Measurements from ENCODE around the gene IPO13. TPM values are rescaled to one million over a fixed set of nuclear protein-coding genes. Genes with fewer than 3 reads are reported as not detected.

Gene IPO13
- total RNA-seq, 1 experiment from 2014 or later: 25.0 TPM

GRCh38 chr1:43958351-43959255, 11.9 kb downstream of the IPO13 start:
- DNase-seq: no peak
- no peak overlapping the region for H3K4me2 ChIP-seq
- no peak overlapping the region for H2AFZ ChIP-seq
- CTCF ChIA-PET: interaction anchor here (0.6 kb wide), 1 partner anchor 393 kb away, joined by 3 read pairs; no protein-coding TSS in a partner anchor
- H3K4me3 ChIP-seq: no peak overlapping the region
- TF ChIP-seq CTCF (conservative IDR thresholded peaks at IDR 0.05): no peak
- no peak for TF ChIP-seq EZH2 (IDR thresholded peaks at IDR 0.05; ENCODE audit: low read depth)
- no peaks in the 10 kb centered on the region for H3K4me1 ChIP-seq (replicated peaks; ENCODE audit: insufficient read depth)
- BruUV-seq (replicated peaks): no TSS peak
- no peaks in the 10 kb centered on the region for H3K79me2 ChIP-seq (ENCODE audit: low read depth)
- H3K27me3 ChIP-seq (ENCODE audit: insufficient read depth, low read depth): no peaks in the 10 kb centered on the region
- H4K20me1 ChIP-seq (ENCODE audit: insufficient read depth): no peaks in the 10 kb centered on the region
- POLR2A ChIA-PET (ENCODE audit: unreplicated experiment): interaction anchor here (0.7 kb wide), 1 partner anchor 15 kb away, joined by 4 read pairs; no protein-coding TSS in a partner anchor
- H3K9me3 ChIP-seq (ENCODE audit: insufficient read depth, low read depth): no peaks in the 10 kb centered on the region
- H3K36me3 ChIP-seq (ENCODE audit: low read depth): no peaks in the 10 kb centered on the region
- H3K9me2 ChIP-seq (ENCODE audit: insufficient read depth): no peaks in the 10 kb centered on the region
- intact Hi-C loops (cut with micrococcal nuclease; ENCODE audit: unreplicated experiment): no loop called here
- H3K27ac ChIP-seq: no peak overlapping the region
- H3F3A ChIP-seq (ENCODE audit: insufficient read depth, low read depth): no peaks in the 10 kb centered on the region

GRCh38 chr1:43960798-43961197, 14.0 kb downstream of the IPO13 start:
- Histone ChIP-seq H3F3A (ENCODE audit: insufficient read depth, low read depth) (no peaks in the 10 kb centered on the region), H3K4me3 (no peak overlapping the region), H3K27ac (no peak overlapping the region), H3K9me2 (ENCODE audit: insufficient read depth) (no peaks in the 10 kb centered on the region), H3K36me3 (ENCODE audit: low read depth) (no peaks in the 10 kb centered on the region), H3K27me3 (ENCODE audit: insufficient read depth, low read depth) (no peaks in the 10 kb centered on the region), H3K79me2 (ENCODE audit: low read depth) (no peaks in the 10 kb centered on the region), H3K4me2 (no peak overlapping the region), H2AFZ (no peak overlapping the region), H3K4me1 (replicated peaks; ENCODE audit: insufficient read depth) (no peaks in the 10 kb centered on the region), H4K20me1 (ENCODE audit: insufficient read depth) (no peaks in the 10 kb centered on the region), H3K9me3 (ENCODE audit: insufficient read depth, low read depth) (no peaks in the 10 kb centered on the region)
- TF ChIP-seq EZH2 (IDR thresholded peaks at IDR 0.05; ENCODE audit: low read depth) (no peak), CTCF (conservative IDR thresholded peaks at IDR 0.05) (no peak)
- POLR2A ChIA-PET (ENCODE audit: unreplicated experiment): no interaction called here
- intact Hi-C loops (cut with micrococcal nuclease; ENCODE audit: unreplicated experiment): no loop called here
- no peak for DNase-seq
- no TSS peak for BruUV-seq (replicated peaks)
- CTCF ChIA-PET: no interaction called here

- H4K20me1 ChIP-seq (ENCODE audit: insufficient read depth): no peaks in the 10 kb centered on the region
- no peaks in the 10 kb centered on the region for H3K9me3 ChIP-seq (ENCODE audit: insufficient read depth, low read depth)
- no peak overlapping the region for H3K27ac ChIP-seq
- no peak for DNase-seq
- no peaks in the 10 kb centered on the region for H3K4me1 ChIP-seq (replicated peaks; ENCODE audit: insufficient read depth)
- no peaks in the 10 kb centered on the region for H3K36me3 ChIP-seq (ENCODE audit: low read depth)
- CTCF ChIA-PET: no interaction called here
- H2AFZ ChIP-seq: no peak overlapping the region
- H3K4me2 ChIP-seq: no peak overlapping the region
- H3K79me2 ChIP-seq (ENCODE audit: low read depth): no peaks in the 10 kb centered on the region
- no TSS peak for BruUV-seq (replicated peaks)
- no peaks in the 10 kb centered on the region for H3K9me2 ChIP-seq (ENCODE audit: insufficient read depth)
- H3K27me3 ChIP-seq (ENCODE audit: insufficient read depth, low read depth): no peaks in the 10 kb centered on the region
- no peak overlapping the region for H3K4me3 ChIP-seq
- intact Hi-C loops (cut with micrococcal nuclease; ENCODE audit: unreplicated experiment): no loop called here
- TF ChIP-seq EZH2 (IDR thresholded peaks at IDR 0.05; ENCODE audit: low read depth) (no peak), CTCF (conservative IDR thresholded peaks at IDR 0.05) (no peak)
- POLR2A ChIA-PET (ENCODE audit: unreplicated experiment): no interaction called here
- H3F3A ChIP-seq (ENCODE audit: insufficient read depth, low read depth): no peaks in the 10 kb centered on the region
Measured at GRCh38 chr1:43961692-43962091, 14.9 kb downstream of the IPO13 start.
